Renal pelvis (tissue), 4 donors: Measurements from ENCODE around the gene JOSD2. TPM values are rescaled to one million over a fixed set of nuclear protein-coding genes. Genes with fewer than 3 reads are reported as not detected.
"Not testable (repeated sequence)": the region's sequence is repeated elsewhere in the genome, so short reads cannot be mapped to it uniquely, and the experiment has no call there.

Source experiments
- DNase-seq: peaks from one replicate; pipeline ENCODE4 v3.0.0-alpha.2; 2013
- polyA plus RNA-seq, 3 donors: library from polyadenylated mRNA; unstranded; fragments of 120-200 nt; gene quantifications; one replicate each; pipeline ENCODE4 v1.2.1, GENCODE V29; 2013; ENCODE audit not compliant: insufficient read length in 3 of 3

JOSD2 gene
- polyA plus RNA-seq, 3 donors: 12.9 to 15.1 (median 14.1) TPM

DNA sequence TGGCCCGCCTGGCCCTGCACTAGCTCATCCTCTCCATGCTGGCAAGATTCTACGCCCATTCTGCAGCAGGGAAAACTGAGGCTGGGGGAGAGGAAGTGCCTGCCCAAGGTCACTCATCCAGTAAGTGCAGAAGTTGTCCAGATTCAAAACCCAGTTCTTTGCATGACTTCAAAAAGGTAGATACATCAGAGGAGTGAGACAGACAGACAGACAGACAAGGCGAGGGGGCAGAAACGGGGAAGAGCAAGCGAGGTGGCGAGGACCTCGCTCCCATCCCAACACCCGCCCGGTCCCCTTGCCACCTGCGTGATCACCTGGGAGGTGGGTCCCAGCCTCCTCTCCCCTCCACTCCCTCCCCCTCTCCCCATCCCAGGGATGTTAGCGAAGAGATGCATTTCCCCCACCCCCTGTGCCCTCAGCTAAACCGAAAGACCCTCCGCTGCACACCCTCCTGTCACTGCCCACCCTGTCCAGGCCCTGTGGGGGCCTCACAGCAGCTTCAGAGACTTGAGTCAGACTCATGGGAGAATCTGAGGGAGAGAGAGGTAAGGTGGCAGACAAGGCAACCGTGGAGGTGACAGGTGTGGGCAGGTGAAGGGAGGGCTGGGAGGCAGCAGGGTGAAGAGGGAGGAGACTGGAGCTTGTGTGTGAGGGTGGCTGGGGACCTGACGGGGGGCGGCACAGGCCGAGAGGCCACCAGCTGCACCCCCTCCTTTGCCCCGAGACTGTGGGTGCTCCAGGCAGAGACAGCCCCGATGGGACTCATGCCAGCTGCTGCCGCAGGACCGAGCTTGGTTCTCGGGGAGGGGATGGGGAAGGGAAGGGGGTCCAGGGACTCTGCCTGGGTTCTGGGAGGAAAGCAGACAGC is 38.3 kb upstream of the JOSD2 start:
- no peak for DNase-seq

DNA sequence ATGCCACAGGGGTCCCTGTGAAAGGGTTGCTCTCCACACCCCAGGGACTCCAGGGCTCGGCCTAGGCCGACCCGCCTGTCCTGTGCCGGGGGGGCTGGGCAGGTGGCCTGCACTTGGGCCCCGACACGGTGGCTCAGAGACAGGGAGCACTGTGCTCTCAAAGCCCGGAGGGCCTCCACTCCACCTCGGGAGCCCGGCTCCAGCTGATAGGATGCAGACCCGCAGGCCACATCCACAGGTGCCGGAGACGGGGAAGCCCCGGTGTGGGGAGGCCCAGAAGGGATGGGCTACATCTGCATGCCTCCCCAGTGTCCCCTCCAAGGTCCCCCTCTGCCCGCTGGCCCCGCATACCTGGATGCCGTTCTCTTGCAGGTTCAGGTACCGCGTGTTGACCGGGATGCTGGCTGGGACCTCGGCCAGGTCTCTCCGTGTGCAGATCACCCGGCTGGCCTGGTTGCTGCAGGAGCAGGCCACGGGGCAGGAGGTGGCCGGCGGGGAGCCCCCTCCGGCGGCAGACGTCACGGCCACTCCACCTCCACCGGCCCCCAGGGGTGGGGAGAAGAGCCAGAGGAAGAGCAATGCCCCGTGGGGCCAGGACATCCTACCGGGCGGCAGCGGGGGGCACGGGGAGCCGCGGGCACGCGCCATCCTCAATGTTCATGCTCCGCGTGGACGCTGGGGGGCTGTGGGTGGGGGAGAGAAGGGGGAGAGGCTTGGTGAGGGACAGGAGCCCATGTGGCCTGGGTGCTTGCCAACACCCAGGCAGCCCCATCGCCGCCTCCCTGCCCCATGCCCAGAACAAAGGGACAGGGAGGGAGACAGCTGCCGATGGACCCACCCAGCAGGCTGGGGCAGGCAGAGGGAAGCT is 37.4 kb upstream of the JOSD2 start:
- no peak for DNase-seq

DNA sequence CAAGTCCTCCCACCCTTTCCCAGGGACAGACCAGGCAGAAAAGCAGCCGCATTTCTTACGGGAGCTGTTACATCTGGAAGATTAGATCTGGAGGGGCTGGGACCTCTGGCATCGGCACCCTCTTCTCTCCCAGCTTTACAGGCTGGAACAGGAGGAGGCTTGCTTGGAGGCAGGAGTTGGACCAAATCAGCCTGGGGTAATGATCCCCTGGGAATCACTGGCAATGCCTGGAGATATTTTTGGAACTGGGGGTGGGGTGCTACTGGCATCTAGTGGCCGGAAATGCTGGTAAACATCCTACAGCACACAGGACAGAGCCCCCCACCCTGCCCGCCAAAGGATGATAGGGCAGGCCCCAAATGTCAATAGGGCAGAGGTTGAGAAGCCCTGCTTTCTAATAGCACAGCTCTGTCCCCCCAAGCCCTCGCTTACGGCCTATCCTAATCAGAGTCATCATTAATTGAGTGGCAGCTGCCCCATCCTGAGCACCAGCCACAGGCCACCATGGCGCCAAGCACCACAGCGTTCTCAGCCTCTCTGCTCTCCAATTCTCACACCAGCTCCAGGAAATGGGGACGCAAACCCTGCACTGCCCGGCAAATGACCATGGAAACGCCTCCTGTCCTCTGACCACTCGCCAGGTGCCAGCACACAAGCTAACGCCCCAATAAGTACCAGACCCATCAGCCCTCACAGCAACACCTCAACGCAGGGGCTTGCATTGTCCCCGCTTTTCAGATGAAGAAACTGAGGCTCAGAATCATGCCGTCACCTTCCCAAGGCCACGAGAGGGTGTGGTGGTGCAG is 36.6 kb upstream of the JOSD2 start:
- DNase-seq: no peak

DNA sequence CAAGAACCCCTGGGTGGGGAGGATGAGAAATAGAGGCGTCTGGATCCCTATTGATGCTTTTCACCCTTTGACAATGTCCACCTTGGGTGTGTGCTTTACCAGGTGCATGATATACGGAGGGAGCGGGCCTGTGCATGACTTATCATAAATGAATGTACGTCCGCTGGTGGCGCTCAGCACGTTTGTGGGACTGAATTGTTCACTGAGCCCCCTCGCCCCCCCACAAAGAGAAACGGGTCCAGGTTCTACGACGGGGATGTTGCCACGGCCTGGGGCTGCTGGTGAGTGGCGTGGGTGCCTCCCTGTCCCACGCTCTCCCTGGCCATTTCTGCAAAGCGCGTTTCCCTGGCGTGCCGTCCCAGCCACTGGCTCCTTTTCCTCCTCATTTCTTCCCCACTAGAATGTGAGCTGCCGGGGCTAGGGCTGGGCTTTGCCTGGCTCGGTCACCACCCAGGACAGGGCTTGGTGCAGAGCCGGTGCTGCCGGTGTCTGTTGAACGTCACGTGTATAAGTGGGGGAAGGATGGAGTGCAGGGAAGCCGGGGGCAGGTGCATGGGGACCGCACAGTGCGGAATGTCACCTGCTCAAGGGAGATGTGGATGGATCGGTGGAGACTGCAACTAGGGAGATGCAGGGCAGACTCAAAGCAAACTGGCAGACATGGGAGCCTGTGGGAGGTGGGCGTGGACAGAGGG is 35.7 kb upstream of the JOSD2 start:
- no peak for DNase-seq

DNA sequence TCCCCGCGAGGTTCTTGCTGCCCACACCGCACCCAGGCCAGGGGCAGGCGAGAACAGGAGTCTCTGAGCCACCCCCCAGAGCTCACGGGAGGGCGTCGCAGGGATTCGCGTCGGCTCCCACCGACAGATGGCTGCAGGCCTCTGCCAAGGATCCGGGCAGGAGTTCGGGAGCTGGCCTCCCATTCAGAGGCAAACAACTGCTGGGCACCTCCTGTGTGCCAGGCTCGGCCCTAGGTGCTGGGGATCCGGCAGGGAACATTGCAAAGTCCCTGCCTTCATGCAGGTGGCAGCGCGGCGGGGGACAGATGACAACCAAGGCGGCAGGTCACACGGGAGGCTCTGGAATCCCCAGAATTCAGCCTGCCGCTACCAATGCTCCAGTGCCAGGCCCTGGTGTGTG is 32.0 kb upstream of the JOSD2 start:
- no peak for DNase-seq

DNA sequence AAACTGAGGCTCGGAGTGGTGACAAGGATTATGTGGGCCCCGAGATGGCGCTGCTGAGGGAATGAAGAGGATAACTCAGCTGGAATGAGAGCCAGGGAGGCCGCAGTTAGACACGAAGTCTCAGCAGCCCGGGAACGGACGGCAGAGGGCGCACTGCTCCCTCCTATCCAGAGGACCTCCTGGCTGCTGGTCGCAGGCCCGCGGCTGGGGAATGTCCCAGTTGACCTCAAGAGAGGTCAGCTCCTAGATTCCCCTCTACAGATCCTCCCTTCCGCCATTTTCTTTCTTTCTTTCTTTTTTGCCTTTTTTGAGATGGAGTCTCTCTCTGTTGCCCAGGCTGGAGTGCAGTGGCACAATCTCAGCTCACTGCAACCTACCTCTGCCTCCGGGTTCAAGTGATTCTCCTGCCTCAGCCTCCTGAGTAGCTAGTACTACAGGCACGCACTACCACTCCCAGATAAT is 26.8 kb upstream of the JOSD2 start:
- DNase-seq: peak; percentile 71

DNA sequence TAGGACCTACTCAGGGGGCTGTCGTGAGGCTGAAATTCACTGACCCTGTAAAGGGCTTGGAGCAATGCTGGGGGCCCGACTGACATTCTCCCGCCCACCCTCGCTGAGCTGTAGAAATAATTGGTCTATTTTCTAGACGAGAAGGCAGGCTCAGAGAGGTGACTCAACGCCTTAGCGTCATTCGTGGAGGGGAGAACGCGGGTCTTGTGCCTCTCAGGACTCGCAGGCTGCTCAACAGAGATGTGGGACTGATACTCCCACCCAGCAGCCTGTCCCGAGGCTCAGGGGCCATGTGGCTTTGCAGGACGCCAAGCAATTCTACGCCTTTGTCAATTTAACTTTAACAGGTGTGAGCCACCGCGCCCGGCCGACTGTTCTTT is 26.3 kb upstream of the JOSD2 start:
- no peak for DNase-seq

DNA sequence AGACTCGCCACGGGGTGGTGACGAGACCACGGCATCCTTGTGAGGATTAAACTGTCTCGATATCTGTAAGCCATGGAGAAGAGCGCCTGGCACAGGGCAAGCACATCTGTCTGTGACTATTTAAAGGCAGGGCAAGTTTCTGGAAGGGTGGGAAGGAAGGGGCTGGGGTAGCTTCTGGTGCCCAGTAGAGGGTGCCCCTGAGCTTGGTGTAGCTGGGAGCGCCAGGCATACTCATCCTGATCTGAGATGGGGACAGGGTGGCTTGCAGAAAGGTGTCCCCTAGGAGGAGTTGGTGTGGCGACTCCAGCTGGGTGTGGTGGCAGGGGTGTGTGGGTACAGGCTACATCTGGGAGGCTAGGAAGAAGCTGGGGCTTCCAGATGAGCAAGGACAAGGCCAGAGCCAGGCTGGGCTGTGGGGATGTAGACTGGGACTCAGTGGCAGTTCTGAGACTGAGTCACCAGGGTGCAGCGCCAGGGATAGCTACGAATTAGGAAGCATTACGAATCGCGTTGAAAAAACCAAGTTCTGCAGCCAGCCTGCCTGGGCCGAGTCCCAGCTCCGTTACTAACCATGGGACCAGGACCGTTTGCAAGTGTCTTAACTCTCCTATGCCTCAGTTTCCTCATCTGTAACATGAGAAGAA is 25.8 kb upstream of the JOSD2 start:
- no peak for DNase-seq

DNA sequence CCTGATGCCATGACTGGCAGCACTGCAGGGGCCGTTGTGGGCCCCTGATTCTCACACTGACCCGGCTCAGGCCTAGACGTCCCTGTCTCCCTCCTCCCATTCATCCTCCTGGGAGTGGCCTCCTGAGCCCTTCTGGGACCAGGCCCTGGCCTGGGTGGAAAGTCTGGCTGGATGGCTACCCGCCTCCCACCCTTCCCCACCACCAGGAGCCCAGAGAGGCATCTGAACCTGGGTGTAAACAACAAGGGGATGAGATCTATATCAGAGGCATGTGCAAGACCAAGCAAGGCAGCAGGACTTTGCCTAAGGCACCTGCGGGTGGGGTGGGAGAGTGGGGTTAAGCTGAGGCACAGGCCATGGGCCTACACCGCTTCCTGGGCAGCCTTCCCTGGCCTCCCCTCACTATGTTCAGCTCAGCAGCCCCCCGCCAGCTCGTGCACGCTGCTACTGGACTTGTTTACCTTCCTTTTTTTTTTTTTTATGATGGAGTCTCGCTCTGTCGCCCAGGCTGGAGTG is 24.7 kb upstream of the JOSD2 start:
- no peak for DNase-seq

DNA sequence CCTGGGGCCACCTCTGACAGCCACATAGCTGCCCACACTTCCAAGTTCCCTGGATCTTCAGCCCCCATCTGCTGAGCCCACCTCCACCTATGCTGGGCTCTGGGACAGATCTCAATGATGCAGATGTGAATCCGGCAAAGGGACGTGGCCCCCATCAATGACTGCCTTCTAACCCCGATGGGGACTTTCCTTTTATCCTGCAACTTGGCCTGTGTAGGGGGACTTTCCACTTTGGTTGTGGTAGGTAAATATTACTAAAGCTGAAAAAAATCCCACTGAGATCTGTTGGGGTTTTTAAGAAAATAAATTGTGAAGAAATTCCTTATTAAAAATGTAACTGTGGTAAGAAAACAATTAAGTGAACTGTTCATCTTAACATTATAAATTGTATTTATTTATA is 23.5 kb upstream of the JOSD2 start:
- no peak for DNase-seq

DNA sequence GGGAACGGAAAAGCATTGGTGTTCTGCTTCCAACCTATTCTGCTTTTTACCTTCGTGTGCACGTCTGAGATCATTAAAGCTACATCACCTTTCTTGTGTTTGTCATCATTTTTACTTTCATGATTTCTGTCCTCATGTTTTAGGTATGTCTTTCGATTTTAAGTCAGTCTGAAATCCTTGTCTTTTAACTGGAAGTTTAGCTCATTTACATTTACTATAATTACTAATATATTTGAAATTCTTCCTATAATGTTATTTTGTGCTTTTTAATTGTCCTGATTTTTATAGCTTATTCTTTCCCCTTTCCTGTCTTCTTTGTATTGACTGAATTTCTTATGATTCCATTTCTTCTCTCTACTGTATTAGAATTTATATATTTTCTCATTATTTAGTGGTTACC is 22.0 kb upstream of the JOSD2 start:
- DNase-seq: no peak

DNA sequence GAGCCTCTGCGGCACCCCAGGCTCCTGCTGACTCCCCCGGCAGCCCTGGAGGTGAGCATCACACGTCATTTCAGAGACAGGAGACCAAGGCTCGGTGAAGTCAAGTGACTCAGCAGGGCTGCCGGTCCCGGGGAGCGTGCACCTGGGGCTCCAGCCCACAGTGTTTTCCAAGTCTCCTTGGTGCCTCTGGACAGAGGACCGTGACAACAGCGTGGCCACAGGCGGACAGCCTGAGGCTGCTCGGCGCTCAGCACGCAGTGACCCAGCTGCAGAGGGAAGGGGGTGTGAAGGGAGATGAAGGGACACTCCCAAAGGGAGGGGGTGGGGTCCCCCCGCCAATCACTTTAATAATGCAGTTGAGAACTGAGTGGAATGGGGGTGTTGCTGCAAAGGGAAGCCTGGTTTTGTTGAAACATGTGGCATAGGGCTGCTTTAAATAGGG is 20.2 kb upstream of the JOSD2 start:
- no peak for DNase-seq

DNA sequence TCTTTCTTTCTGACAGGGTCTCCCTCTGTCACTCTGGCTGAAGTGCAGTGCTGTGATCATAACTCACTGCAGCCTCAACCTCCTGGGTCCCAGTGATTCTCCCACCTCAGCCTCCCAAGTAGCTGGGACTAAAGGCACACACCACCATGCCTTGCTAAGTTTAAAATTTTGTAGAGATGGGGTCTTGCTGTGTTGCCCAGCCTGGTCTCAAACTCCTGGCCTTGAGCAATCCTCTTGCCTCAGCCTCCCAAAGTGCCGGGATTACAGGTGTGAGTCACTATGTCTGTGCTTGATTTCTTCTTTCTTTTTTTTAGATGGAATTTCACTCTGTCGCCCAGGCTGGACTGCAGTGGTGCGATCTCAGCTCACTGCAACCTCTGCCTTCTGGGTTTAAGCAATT is 17.1 kb upstream of the JOSD2 start:
- not testable (repeated sequence) for DNase-seq

DNA sequence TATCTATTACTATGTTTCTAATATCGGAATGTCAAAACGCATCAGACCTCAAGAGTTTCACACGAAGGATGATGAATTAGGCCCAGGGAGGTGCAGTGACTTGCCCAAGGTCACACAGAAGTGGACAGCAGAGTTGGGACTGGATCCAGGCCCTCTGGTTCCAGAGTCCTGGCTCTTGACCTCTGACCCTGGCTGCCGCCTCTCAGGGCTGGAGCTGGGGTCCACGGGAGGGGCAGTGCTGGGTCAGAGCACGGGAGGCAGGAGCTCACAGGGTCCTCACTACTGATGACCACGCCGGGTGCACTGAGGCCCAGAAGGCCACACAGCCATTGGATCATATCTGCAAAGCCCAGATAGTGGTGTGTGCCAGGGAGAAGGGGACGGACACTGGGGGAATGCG is 11.9 kb upstream of the JOSD2 start:
- no peak for DNase-seq

DNA sequence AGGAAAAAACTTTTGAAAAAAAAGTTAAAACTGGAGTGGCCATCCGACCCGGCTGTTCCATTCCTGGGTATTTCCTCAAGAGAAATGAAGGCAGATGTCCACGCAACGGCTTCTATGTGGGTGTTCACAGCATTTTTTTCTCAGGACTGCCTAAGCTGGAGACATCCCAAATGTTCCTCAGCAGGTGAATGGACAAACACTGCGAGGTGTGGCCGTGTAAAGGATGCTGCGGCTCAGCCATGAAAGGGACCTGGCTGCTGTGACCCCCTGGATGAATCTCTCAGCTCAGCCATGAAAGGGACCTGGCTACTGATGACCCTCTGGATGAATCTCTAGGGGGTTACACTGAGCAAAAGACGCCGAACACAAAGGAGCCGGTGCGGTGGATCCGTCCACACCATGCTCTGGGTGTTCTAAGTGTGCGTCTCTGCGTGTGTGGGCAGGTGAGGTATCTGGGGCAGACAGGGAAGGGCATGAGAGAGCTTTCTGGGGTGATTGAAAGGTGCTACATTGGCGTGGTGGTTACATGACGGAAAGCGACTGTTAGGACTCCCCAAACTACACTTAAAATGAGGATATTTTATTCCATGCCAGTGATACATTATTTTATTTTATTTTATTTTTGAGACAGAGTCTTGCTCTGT is 10.0 kb upstream of the JOSD2 start:
- DNase-seq: no peak

DNA sequence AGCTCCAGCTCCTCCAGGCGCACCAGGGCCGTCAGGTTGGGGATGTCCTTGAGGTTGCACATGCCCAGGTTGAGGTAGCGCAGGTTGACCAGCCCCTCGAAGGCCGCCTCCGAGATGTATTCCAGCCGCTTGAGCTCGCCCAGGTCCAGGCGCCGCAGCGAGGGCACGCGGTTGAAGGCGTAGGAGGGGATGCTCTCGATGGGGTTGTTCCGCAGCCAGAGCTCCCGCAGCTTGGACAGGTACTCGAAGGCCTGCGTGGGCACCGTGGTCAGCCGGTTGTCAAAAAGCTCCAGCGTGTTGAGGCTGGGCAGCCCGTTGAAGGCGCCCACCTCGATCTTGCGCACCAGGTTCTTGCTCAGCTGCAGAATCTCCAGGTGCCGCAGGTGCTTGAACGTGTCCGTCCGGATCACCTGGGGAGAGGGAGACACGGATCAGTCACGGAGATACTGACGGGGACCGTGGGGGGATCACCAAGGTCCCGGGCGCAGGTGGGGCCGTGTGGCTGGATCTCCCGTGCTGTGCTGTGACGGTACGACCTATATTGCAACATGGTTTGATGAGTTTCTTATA is 8.1 kb upstream of the JOSD2 start:
- no peak for DNase-seq

DNA sequence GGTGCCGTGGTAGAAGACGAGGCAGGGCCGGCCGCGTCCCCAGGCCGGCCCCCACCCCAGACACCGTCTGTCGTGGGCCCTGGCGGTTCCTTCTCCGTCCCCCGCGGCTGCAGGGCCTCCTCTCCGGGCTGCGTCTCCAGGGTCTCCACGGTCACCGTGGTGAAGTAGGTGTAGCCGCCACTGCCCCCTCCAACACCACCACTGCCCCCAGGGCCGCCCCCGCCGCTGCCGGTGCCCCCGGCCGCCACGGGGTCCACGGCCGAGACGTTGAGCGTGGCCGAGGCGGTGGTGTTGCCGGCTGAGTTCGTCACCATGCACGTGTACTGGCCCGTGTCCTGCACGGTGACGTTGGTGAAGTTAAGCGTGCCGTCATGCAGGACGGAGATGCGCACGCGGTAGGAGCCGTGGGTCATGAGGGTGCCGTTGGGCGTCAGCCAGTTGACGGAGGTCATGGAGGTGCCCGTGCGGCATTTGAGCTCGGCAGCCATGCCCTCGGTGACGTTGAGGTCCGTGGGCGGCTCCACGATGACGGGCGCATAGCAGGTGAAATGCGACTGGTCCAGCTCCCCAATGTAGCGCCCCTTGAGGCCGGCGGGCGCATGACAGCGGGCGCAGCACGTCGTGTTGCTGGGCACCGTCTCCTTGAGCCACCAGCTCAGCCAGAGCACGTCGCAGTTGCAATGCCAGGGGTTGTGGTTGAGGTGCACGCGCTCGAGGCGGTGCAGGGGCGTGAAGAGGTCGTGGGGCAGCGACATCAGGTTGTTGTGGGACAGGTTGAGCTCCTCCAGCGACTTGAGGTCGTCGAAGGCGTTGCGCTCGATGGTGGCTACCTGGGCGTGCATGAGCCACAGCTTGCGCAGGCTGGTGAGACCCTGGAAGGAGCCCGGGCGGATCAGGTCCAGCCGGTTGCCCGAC is 7.4 kb upstream of the JOSD2 start:
- no peak for DNase-seq

DNA sequence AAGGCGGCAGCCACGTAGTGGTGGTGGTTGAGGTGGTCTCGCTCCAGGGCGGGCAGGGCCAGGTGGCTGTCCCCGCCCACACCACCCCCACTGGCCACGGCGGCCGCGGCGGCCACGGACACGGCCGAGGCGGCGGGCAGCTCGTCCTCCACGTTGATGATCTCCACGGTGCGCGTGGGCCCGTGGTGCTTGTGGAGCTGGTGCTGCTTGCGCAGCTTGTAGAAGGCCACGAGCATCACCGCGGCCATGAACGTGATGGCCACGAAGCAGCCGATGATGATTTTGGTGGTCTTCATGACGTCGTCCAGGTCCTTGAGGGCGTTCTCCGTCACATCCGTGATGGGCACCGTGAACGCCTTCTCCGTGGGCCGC is 6.7 kb upstream of the JOSD2 start:
- no peak for DNase-seq
